HepG2 (cell line): ENCODE results near the gene INO80B. TPM values are rescaled to one million over a fixed set of nuclear protein-coding genes. Genes with fewer than 3 reads are reported as not detected.

Experiments used
- ATM ChIP-seq: fragments of 450-650 bp; IDR thresholded peaks from 2 replicates; pipeline ENCODE4 v1.7.1; 2017; ENCODE audit warnings: mild to moderate bottlenecking, borderline replicate concordance
- ERF ChIP-seq: IDR thresholded peaks from 2 replicates; pipeline ENCODE4 v1.6.1; 2018; ENCODE audit warnings: missing biosample characterization, missing genetic modification reagents
- ETV5 ChIP-seq: IDR thresholded peaks from 2 replicates; pipeline ENCODE4 v1.6.1; 2018; ENCODE audit warnings: missing biosample characterization, missing genetic modification reagents, inconsistent platforms, borderline replicate concordance
- GABPB1 ChIP-seq: IDR thresholded peaks from 2 replicates; pipeline ENCODE4 v1.6.1; 2016; ENCODE audit warnings: mild to moderate bottlenecking, missing genetic modification reagents, moderate library complexity, missing compliant biosample characterization
- NAIF1 ChIP-seq: sonication (generic); formaldehyde crosslinking; IDR thresholded peaks from 2 replicates; pipeline ENCODE4 v1.5.0; 2020; ENCODE audit warnings: mild to moderate bottlenecking, missing genetic modification reagents, borderline replicate concordance
- NONO ChIP-seq, 2 experiments: fragments of 450-650 bp in 1 of 2; sonication (generic) in 1 of 2; formaldehyde crosslinking in 1 of 2; IDR thresholded peaks in 1 of 2; conservative IDR thresholded peaks in 1 of 2; 2 replicates each; pipeline versions ENCODE4 v1.6.1 to v1.8.0; 2017 to 2022; ENCODE audit warnings: mild to moderate bottlenecking in 1 of 2, missing genetic modification reagents in 1 of 2, moderate library complexity in 1 of 2
- POLR2A ChIP-seq, 2 experiments: IDR thresholded peaks; 2 replicates each; pipeline ENCODE4 v1.6.1; 2011; ENCODE audit warnings: low read depth in 2 of 2, low read length in 2 of 2, mild to moderate bottlenecking in 1 of 2, moderate library complexity in 1 of 2; ENCODE audit not compliant: insufficient read depth in 1 of 2
- POLR2G ChIP-seq: fragments of 200-400 bp; formaldehyde crosslinking; IDR thresholded peaks from 2 replicates; pipeline ENCODE4 v1.6.1; 2018; ENCODE audit warnings: mild to moderate bottlenecking, low read depth, low read length, moderate library complexity
- SAP130 ChIP-seq: IDR thresholded peaks from 2 replicates; pipeline ENCODE4 v1.6.1; 2016; ENCODE audit warnings: low read depth
- SPEN ChIP-seq: sonication (generic); formaldehyde crosslinking; IDR thresholded peaks from 2 replicates; pipeline ENCODE4 v1.5.1; 2020; ENCODE audit warnings: low read depth, mild to moderate bottlenecking, missing genetic modification reagents
- TBL1XR1 ChIP-seq: fragments of 150-350 bp; IDR thresholded peaks from 2 replicates; pipeline ENCODE4 v1.6.1; 2014; ENCODE audit warnings: borderline replicate concordance, low read length; ENCODE audit not compliant: partially characterized antibody
- YY1 ChIP-seq: IDR thresholded peaks from 2 replicates; pipeline ENCODE4 v1.6.1; 2011; ENCODE audit warnings: low read length, low read depth, moderate library complexity, mild to moderate bottlenecking; ENCODE audit not compliant: insufficient read depth, insufficient replicate concordance
- ZFP41 ChIP-seq: sonication (generic); formaldehyde crosslinking; IDR thresholded peaks from 2 replicates; pipeline ENCODE4 v1.4.0; 2020; ENCODE audit warnings: mild to moderate bottlenecking, missing genetic modification reagents, borderline replicate concordance
- ZFP82 ChIP-seq: sonication (generic); formaldehyde crosslinking; IDR thresholded peaks from 2 replicates; pipeline ENCODE4 v1.5.1; 2020; ENCODE audit warnings: mild to moderate bottlenecking, missing genetic modification reagents, borderline replicate concordance
- ZNF160 ChIP-seq: sonication (generic); formaldehyde crosslinking; IDR thresholded peaks from 2 replicates; pipeline ENCODE4 v1.8.0; 2022; ENCODE audit warnings: mild to moderate bottlenecking, inconsistent platforms, missing genetic modification reagents
- ZNF550 ChIP-seq: sonication (generic); formaldehyde crosslinking; IDR thresholded peaks from 2 replicates; pipeline ENCODE4 v1.4.0; 2020; ENCODE audit warnings: mild to moderate bottlenecking, missing genetic modification reagents, borderline replicate concordance
- ZNF615 ChIP-seq: sonication (generic); formaldehyde crosslinking; IDR thresholded peaks from 2 replicates; pipeline ENCODE4 v1.5.0; 2020; ENCODE audit warnings: mild to moderate bottlenecking, missing genetic modification reagents, borderline replicate concordance
- ZSCAN21 ChIP-seq: sonication (generic); formaldehyde crosslinking; IDR thresholded peaks from 2 replicates; pipeline ENCODE4 v1.8.0; 2022; ENCODE audit warnings: mild to moderate bottlenecking, missing genetic modification reagents, moderate library complexity, borderline replicate concordance
- ZUFSP ChIP-seq: sonication (generic); formaldehyde crosslinking; IDR thresholded peaks from 2 replicates; pipeline ENCODE4 v1.9.0; 2021; ENCODE audit warnings: missing genetic modification reagents, mild to moderate bottlenecking, borderline replicate concordance
- polyA plus RNA-seq, 8 experiments: library from polyadenylated mRNA; depleted of rRNA in 3 of 8; stranded (reverse) in 7 of 8; unstranded in 1 of 8; fragments of >200 nt; fragmentation: Illumina TruSeq in 4 of 8; extraction: Trizol in 4 of 8; gene quantifications; 2 replicates each; pipeline versions ENCODE4 v1.2.1 to v1.2.3, GENCODE V29; 2011 to 2016; ENCODE audit warnings: low read depth in 4 of 8, missing spikeins in 1 of 8, mixed read lengths in 1 of 8; ENCODE audit not compliant: insufficient read depth in 1 of 8
- total RNA-seq, 5 experiments: library from RNA; depleted of rRNA; stranded (reverse); fragments of >200 nt; fragmentation: Illumina TruSeq; extraction: Trizol; gene quantifications; 2 replicates each; pipeline ENCODE4 v1.2.3, GENCODE V29; 2016; ENCODE audit warnings: low read depth in 1 of 5
- TF ChIP-seq, protein P1 (sequence below): sonication (generic); formaldehyde crosslinking; IDR thresholded peaks from 2 replicates; pipeline ENCODE4 v1.4.0; 2020; ENCODE audit warnings: missing genetic modification reagents
- TF ChIP-seq, protein P2 (sequence below): sonication (generic); formaldehyde crosslinking; conservative IDR thresholded peaks from 2 replicates; pipeline ENCODE4 v1.4.0; 2020; ENCODE audit warnings: mild to moderate bottlenecking, missing genetic modification reagents, moderate library complexity
- TF ChIP-seq, protein P3 (sequence below): sonication (generic); formaldehyde crosslinking; IDR thresholded peaks from 2 replicates; pipeline ENCODE4 v1.5.1; 2020; ENCODE audit warnings: missing genetic modification reagents, mild to moderate bottlenecking, borderline replicate concordance

INO80B gene
- total and polyA plus RNA-seq, 2 of the 13 experiments (the other 11 are each of a cell fraction or from before 2014, with no cell fraction given) = 6.2 to 14.5 TPM

DNA sequence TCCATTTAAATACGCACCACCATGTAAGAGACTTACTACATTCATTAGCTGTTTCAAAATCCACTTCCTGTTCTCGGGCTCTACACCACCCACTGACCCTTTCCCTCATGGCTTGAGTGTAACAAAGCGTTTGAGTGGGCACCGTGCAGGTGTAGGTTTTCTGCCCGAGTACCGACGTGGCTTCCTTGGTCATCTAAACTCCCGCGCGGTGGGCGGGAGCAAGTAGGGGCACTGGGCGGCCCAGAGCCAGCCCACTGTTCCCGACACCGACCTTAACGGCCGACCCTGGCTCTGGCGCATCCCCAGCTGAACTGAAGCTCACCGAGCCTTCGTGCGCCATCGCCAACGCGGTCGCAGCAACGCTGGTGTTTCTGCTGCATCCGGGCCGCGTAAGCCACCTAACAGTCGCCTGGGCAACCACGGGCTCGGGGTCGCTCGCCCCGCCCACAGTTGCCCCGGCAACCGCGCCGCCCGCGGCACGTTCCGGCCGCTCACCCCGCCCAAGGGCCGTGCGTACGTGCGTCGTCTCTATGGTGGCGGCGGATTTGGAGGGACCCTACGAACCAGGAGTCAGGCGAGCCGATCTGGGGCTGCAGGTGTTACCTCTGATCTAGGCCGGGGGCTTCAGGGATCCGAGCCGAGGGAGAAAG lies 33.5 kb upstream of the INO80B start, which contains the start of the genes C2orf81 and WDR54 (continued):
- TF ChIP-seq SPEN (CRISPR knock-in tag) = peak; percentile 76
- no peak for TF ChIP-seq ZFP82 (CRISPR knock-in tag)
- TF ChIP-seq ZUFSP = no peak
- 0 out of 2 replicates have a peak, but pooled peaks have one; percentile 32 for TF ChIP-seq ZNF615 (CRISPR knock-in tag)
- TF ChIP-seq, protein P1, sequence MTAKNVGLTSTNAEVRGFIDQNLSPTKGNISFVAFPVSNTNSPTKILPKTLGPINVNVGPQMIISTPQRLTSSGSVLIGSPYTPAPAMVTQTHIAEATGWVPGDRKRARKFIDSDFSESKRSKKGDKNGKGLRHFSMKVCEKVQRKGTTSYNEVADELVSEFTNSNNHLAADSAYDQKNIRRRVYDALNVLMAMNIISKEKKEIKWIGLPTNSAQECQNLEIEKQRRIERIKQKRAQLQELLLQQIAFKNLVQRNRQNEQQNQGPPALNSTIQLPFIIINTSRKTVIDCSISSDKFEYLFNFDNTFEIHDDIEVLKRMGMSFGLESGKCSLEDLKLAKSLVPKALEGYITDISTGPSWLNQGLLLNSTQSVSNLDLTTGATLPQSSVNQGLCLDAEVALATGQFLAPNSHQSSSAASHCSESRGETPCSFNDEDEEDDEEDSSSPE (CRISPR knock-in tag) = peak; percentile 85
- no peak for TF ChIP-seq ATM
- peak; percentile 87 for TF ChIP-seq SAP130 (CRISPR knock-in tag)
- TF ChIP-seq NAIF1 (CRISPR knock-in tag) = peak; percentile 96
- TF ChIP-seq, protein P2, sequence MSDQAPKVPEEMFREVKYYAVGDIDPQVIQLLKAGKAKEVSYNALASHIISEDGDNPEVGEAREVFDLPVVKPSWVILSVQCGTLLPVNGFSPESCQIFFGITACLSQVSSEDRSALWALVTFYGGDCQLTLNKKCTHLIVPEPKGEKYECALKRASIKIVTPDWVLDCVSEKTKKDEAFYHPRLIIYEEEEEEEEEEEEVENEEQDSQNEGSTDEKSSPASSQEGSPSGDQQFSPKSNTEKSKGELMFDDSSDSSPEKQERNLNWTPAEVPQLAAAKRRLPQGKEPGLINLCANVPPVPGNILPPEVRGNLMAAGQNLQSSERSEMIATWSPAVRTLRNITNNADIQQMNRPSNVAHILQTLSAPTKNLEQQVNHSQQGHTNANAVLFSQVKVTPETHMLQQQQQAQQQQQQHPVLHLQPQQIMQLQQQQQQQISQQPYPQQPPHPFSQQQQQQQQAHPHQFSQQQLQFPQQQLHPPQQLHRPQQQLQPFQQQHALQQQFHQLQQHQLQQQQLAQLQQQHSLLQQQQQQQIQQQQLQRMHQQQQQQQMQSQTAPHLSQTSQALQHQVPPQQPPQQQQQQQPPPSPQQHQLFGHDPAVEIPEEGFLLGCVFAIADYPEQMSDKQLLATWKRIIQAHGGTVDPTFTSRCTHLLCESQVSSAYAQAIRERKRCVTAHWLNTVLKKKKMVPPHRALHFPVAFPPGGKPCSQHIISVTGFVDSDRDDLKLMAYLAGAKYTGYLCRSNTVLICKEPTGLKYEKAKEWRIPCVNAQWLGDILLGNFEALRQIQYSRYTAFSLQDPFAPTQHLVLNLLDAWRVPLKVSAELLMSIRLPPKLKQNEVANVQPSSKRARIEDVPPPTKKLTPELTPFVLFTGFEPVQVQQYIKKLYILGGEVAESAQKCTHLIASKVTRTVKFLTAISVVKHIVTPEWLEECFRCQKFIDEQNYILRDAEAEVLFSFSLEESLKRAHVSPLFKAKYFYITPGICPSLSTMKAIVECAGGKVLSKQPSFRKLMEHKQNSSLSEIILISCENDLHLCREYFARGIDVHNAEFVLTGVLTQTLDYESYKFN (CRISPR knock-in tag) = peak; percentile 46
- no peak for TF ChIP-seq POLR2G
- 0 out of 2 replicates have a peak, but pooled peaks have one; percentile 36 for TF ChIP-seq ZFP41 (CRISPR knock-in tag)
- peak; percentile 38; the same call in 1 of the 2 replicates for TF ChIP-seq ZNF160 (CRISPR knock-in tag)
- TF ChIP-seq ZSCAN21 (CRISPR knock-in tag) = peak; percentile 90
- peak; percentile 70 for TF ChIP-seq YY1
- TF ChIP-seq TBL1XR1 = no peak
- TF ChIP-seq ERF (CRISPR knock-in tag) = peak; percentile 22; the same call in 1 of the 2 replicates
- no peak for TF ChIP-seq ZNF550
- peak; percentile 37 to 41; a peak in 2 of 4 replicates for TF ChIP-seq POLR2A (IDR thresholded peaks at IDR 0.05; ENCODE audit: insufficient read depth in 1 of 2, low read depth in 2 of 2, low read length in 2 of 2)
- TF ChIP-seq NONO (IDR thresholded peaks at IDR 0.05) = no peak
- TF ChIP-seq NONO (CRISPR knock-in tag; conservative IDR thresholded peaks at IDR 0.05) = peak; percentile 59
- TF ChIP-seq, protein P3, sequence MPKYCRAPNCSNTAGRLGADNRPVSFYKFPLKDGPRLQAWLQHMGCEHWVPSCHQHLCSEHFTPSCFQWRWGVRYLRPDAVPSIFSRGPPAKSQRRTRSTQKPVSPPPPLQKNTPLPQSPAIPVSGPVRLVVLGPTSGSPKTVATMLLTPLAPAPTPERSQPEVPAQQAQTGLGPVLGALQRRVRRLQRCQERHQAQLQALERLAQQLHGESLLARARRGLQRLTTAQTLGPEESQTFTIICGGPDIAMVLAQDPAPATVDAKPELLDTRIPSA (CRISPR knock-in tag) = no peak
- peak; percentile 82 for TF ChIP-seq ETV5 (CRISPR knock-in tag)
- TF ChIP-seq GABPB1 = peak; percentile 85
